HepG2 (cell line): Measurements from ENCODE around the gene NOTUM. TPM values are rescaled to one million over a fixed set of nuclear protein-coding genes. Genes with fewer than 3 reads are reported as not detected.

ENCODE experiments used
- GPN1 ChIP-seq: sonication (generic); formaldehyde crosslinking; IDR thresholded peaks from 2 replicates; pipeline ENCODE4 v1.5.1; 2020; ENCODE audit warnings: missing genetic modification reagents, borderline replicate concordance
- HMGA1 ChIP-seq: sonication (generic); formaldehyde crosslinking; conservative IDR thresholded peaks from 2 replicates; pipeline ENCODE4 v1.4.0; 2020; ENCODE audit warnings: missing genetic modification reagents
- HOXA5 ChIP-seq: sonication (generic); formaldehyde crosslinking; IDR thresholded peaks from 2 replicates; pipeline ENCODE4 v1.4.0; 2020; ENCODE audit warnings: missing genetic modification reagents
- IKZF4 ChIP-seq: sonication (generic); formaldehyde crosslinking; IDR thresholded peaks from 2 replicates; pipeline ENCODE4 v1.5.1; 2020; ENCODE audit warnings: borderline replicate concordance, mild to moderate bottlenecking, low read depth, missing genetic modification reagents; ENCODE audit errors: not compliant biosample characterization
- KIAA2018 ChIP-seq: sonication (generic); formaldehyde crosslinking; IDR thresholded peaks from 2 replicates; pipeline ENCODE4 v1.5.0; 2020; ENCODE audit warnings: mild to moderate bottlenecking, missing genetic modification reagents, borderline replicate concordance
- MEIS2 ChIP-seq: sonication (generic); formaldehyde crosslinking; IDR thresholded peaks from 2 replicates; pipeline ENCODE4 v1.9.0; 2021; ENCODE audit warnings: mild to moderate bottlenecking, missing genetic modification reagents
- SIN3B ChIP-seq: fragments of 150-350 bp; IDR thresholded peaks from 2 replicates; pipeline ENCODE4 v1.6.1; 2014; ENCODE audit warnings: low read length
- TAF1 ChIP-seq: sonication (generic); formaldehyde crosslinking; IDR thresholded peaks from 2 replicates; pipeline ENCODE4 v1.4.0; 2020; ENCODE audit warnings: missing genetic modification reagents
- TEF ChIP-seq: sonication (generic); formaldehyde crosslinking; IDR thresholded peaks from 2 replicates; pipeline ENCODE4 v1.5.0; 2020; ENCODE audit warnings: missing genetic modification reagents
- ZMYM4 ChIP-seq: sonication (generic); formaldehyde crosslinking; IDR thresholded peaks from 2 replicates; pipeline ENCODE4 v1.8.1; 2023; ENCODE audit warnings: mild to moderate bottlenecking, missing genetic modification reagents
- ZNF230 ChIP-seq: sonication (generic); formaldehyde crosslinking; IDR thresholded peaks from 2 replicates; pipeline ENCODE4 v1.4.0; 2020; ENCODE audit warnings: mild to moderate bottlenecking, missing genetic modification reagents
- ZNF253 ChIP-seq: sonication (generic); formaldehyde crosslinking; IDR thresholded peaks from 2 replicates; pipeline ENCODE4 v1.8.0; 2022; ENCODE audit warnings: mild to moderate bottlenecking, missing genetic modification reagents, borderline replicate concordance
- ZNF282 ChIP-seq: fragments of 450-650 bp; IDR thresholded peaks from 2 replicates; pipeline ENCODE4 v1.6.1; 2018; ENCODE audit not compliant: partially characterized antibody
- ZNF782 ChIP-seq: sonication (generic); formaldehyde crosslinking; IDR thresholded peaks from 2 replicates; pipeline ENCODE4 v1.4.0; 2020; ENCODE audit warnings: missing genetic modification reagents, mild to moderate bottlenecking, borderline replicate concordance
- ZNF790 ChIP-seq: sonication (generic); formaldehyde crosslinking; IDR thresholded peaks from 2 replicates; pipeline ENCODE4 v1.8.0; 2022; ENCODE audit warnings: missing genetic modification reagents, mild to moderate bottlenecking, borderline replicate concordance
- polyA plus RNA-seq, 8 experiments: library from polyadenylated mRNA; depleted of rRNA in 3 of 8; stranded (reverse) in 7 of 8; unstranded in 1 of 8; fragments of >200 nt; fragmentation: Illumina TruSeq in 4 of 8; extraction: Trizol in 4 of 8; gene quantifications; 2 replicates each; pipeline versions ENCODE4 v1.2.1 to v1.2.3, GENCODE V29; 2011 to 2016; ENCODE audit warnings: low read depth in 4 of 8, missing spikeins in 1 of 8, mixed read lengths in 1 of 8; ENCODE audit not compliant: insufficient read depth in 1 of 8
- total RNA-seq, 5 experiments: library from RNA; depleted of rRNA; stranded (reverse); fragments of >200 nt; fragmentation: Illumina TruSeq; extraction: Trizol; gene quantifications; 2 replicates each; pipeline ENCODE4 v1.2.3, GENCODE V29; 2016; ENCODE audit warnings: low read depth in 1 of 5
- TF ChIP-seq, protein P1 (sequence below): sonication (generic); formaldehyde crosslinking; IDR thresholded peaks from 2 replicates; pipeline ENCODE4 v1.4.0; 2020; ENCODE audit warnings: missing genetic modification reagents
- TF ChIP-seq, protein P2 (sequence below): sonication (generic); formaldehyde crosslinking; IDR thresholded peaks from 2 replicates; pipeline ENCODE4 v1.8.0; 2022; ENCODE audit warnings: mild to moderate bottlenecking, missing genetic modification reagents; ENCODE audit not compliant: insufficient replicate concordance

Gene NOTUM
- total and polyA plus RNA-seq, 2 of the 13 experiments (the other 11 are each of a cell fraction or from before 2014, with no cell fraction given): 150 to 160 TPM

GRCh38 chr17:81992306-81993102, 31.5 kb upstream of the NOTUM start (continued):
- TF ChIP-seq, protein P1, sequence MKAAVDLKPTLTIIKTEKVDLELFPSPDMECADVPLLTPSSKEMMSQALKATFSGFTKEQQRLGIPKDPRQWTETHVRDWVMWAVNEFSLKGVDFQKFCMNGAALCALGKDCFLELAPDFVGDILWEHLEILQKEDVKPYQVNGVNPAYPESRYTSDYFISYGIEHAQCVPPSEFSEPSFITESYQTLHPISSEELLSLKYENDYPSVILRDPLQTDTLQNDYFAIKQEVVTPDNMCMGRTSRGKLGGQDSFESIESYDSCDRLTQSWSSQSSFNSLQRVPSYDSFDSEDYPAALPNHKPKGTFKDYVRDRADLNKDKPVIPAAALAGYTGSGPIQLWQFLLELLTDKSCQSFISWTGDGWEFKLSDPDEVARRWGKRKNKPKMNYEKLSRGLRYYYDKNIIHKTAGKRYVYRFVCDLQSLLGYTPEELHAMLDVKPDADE (CRISPR knock-in tag): 0 out of 2 replicates have a peak, but pooled peaks have one; percentile 69
- no peak for TF ChIP-seq GPN1 (CRISPR knock-in tag)
- no peak for TF ChIP-seq SIN3B
- TF ChIP-seq HMGA1 (CRISPR knock-in tag): no peak
- TF ChIP-seq, protein P2, sequence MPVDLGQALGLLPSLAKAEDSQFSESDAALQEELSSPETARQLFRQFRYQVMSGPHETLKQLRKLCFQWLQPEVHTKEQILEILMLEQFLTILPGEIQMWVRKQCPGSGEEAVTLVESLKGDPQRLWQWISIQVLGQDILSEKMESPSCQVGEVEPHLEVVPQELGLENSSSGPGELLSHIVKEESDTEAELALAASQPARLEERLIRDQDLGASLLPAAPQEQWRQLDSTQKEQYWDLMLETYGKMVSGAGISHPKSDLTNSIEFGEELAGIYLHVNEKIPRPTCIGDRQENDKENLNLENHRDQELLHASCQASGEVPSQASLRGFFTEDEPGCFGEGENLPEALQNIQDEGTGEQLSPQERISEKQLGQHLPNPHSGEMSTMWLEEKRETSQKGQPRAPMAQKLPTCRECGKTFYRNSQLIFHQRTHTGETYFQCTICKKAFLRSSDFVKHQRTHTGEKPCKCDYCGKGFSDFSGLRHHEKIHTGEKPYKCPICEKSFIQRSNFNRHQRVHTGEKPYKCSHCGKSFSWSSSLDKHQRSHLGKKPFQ (CRISPR knock-in tag): peak; percentile 94
- TF ChIP-seq ZMYM4 (CRISPR knock-in tag): peak; percentile 58; the same call in 1 of the 2 replicates
- TF ChIP-seq TEF: no peak
- TF ChIP-seq ZNF282: no peak
- TF ChIP-seq ZNF782 (CRISPR knock-in tag): peak; percentile 91
- TF ChIP-seq MEIS2 (CRISPR knock-in tag): peak; percentile 97; the same call in 1 of the 2 replicates
- TF ChIP-seq HOXA5: peak; percentile 84; the same call in 1 of the 2 replicates
- peak; percentile 32 for TF ChIP-seq TAF1
- TF ChIP-seq ZNF253 (CRISPR knock-in tag): peak; percentile 97
- TF ChIP-seq ZNF790 (CRISPR knock-in tag): peak; percentile 21; the same call in 1 of the 2 replicates
- peak; percentile 99 for TF ChIP-seq ZNF230 (CRISPR knock-in tag)
- peak; percentile 97 for TF ChIP-seq IKZF4
- TF ChIP-seq KIAA2018: peak; percentile 70; the same call in 1 of the 2 replicates
